Spinal cord (tissue), 10 donors: ENCODE measurements around the gene CRHR2. TPM values are rescaled to one million over a fixed set of nuclear protein-coding genes. Genes with fewer than 3 reads are reported as not detected.

Experiments used
- DNase-seq, 6 donors: peaks; one replicate each; pipeline versions ENCODE4 v3.0.0 to v3.0.0-alpha.2; 2013 to 2015; ENCODE audit warnings: low spot score in 6 of 6, low read depth in 4 of 6
- H3K27ac ChIP-seq: one replicate; pipeline ENCODE4 v1.5.1; 2013; ENCODE audit warnings: low read depth, low read length, control low read depth
- H3K27me3 ChIP-seq: one replicate; pipeline ENCODE4 v1.6.1; 2013; ENCODE audit warnings: low read length; ENCODE audit not compliant: control insufficient read depth, insufficient read depth
- H3K36me3 ChIP-seq: one replicate; pipeline ENCODE4 v1.6.1; 2013; ENCODE audit warnings: low read length; ENCODE audit not compliant: control insufficient read depth, insufficient read depth
- H3K4me1 ChIP-seq: one replicate; pipeline ENCODE4 v1.6.1; 2013; ENCODE audit warnings: low read length; ENCODE audit not compliant: control insufficient read depth, insufficient read depth
- H3K4me3 ChIP-seq: one replicate; pipeline ENCODE4 v1.5.1; 2013; ENCODE audit warnings: low read depth, low read length, control low read depth
- H3K9me3 ChIP-seq: one replicate; pipeline ENCODE4 v1.6.1; 2013; ENCODE audit warnings: low read length; ENCODE audit not compliant: control insufficient read depth, insufficient read depth
- WGBS: methylation state at CpG from one replicate; pipeline ENCODE4 v1.1.5; 2013; ENCODE audit warnings: missing lambda C conversion rate; ENCODE audit not compliant: insufficient coverage; 5-methylcytosine and 5-hydroxymethylcytosine counted together
- polyA plus RNA-seq, 2 donors: library from polyadenylated mRNA; unstranded; fragments of 120-200 nt; gene quantifications; one replicate each; pipeline ENCODE4 v1.2.1, GENCODE V29; 2013; ENCODE audit not compliant: insufficient read length in 2 of 2
- total RNA-seq, 2 donors: library from RNA; depleted of rRNA in 1 of 2; stranded (reverse); fragments of 120-200 nt in 1 of 2; fragments of >200 nt in 1 of 2; gene quantifications; one replicate each; pipeline versions ENCODE4 v1.2.3 to v1.2.4, GENCODE V29; 2013 to 2014
- donor health status: healthy.

Gene CRHR2
- total and polyA plus RNA-seq, 4 donors, result 0.89 to 2.6 (median 2.0) TPM

GRCh38 chr7:30617359-30617758, 64.9 kb downstream of the CRHR2 start:
- no peak overlapping the region for H3K27ac ChIP-seq
- H3K9me3 ChIP-seq, result no peaks in the 10 kb centered on the region
- no peak overlapping the region for H3K4me3 ChIP-seq
- WGBS, result 80% methylated on average over 2 of the region's 2 CpGs
- no peaks in the 10 kb centered on the region for H3K27me3 ChIP-seq
- DNase-seq, result peak in 2 of 6 donors; percentile 14 to 42
- H3K36me3 ChIP-seq, result peaks cover 24% of the 10 kb centered on the region
- no peaks in the 10 kb centered on the region for H3K4me1 ChIP-seq

GRCh38 chr7:30616318-30616717, 65.9 kb downstream of the CRHR2 start:
- H3K27ac ChIP-seq, result no peak overlapping the region
- H3K9me3 ChIP-seq, result no peaks in the 10 kb centered on the region
- no peaks in the 10 kb centered on the region for H3K27me3 ChIP-seq
- no peak overlapping the region for H3K4me3 ChIP-seq
- DNase-seq, result no peak
- 94% methylated on average over 4 of the region's 4 CpGs for WGBS
- H3K4me1 ChIP-seq, result no peaks in the 10 kb centered on the region
- peaks cover 26% of the 10 kb centered on the region for H3K36me3 ChIP-seq

- no peaks in the 10 kb centered on the region for H3K9me3 ChIP-seq
- peaks cover 27% of the 10 kb centered on the region for H3K36me3 ChIP-seq
- H3K27ac ChIP-seq, result no peak overlapping the region
- 100% methylated on average over 3 of the region's 4 CpGs for WGBS
- H3K4me3 ChIP-seq, result no peak overlapping the region
- H3K27me3 ChIP-seq, result no peaks in the 10 kb centered on the region
- H3K4me1 ChIP-seq, result no peaks in the 10 kb centered on the region
- DNase-seq, result no peak
These were observed 68.6 kb downstream of the CRHR2 start for GRCh38 chr7:30613366-30614325.

- no peak overlapping the region for H3K4me3 ChIP-seq
- no peaks in the 10 kb centered on the region for H3K9me3 ChIP-seq
- 100% methylated on average over 3 of the region's 6 CpGs for WGBS
- H3K36me3 ChIP-seq, result peaks cover 24% of the 10 kb centered on the region
- DNase-seq, result no peak
- H3K27me3 ChIP-seq, result no peaks in the 10 kb centered on the region
- no peaks in the 10 kb centered on the region for H3K4me1 ChIP-seq
- no peak overlapping the region for H3K27ac ChIP-seq
These were observed 69.5 kb downstream of the CRHR2 start for GRCh38 chr7:30612658-30613265.

- Histone ChIP-seq H3K27ac (no peak overlapping the region), H3K4me1 (no peaks in the 10 kb centered on the region), H3K27me3 (no peaks in the 10 kb centered on the region), H3K36me3 (peaks cover 9% of the 10 kb centered on the region), H3K4me3 (no peak overlapping the region), H3K9me3 (no peaks in the 10 kb centered on the region)
- no peak for DNase-seq
- 100% methylated on average over 1 of the region's 3 CpGs for WGBS
These were observed 76.4 kb downstream of the CRHR2 start for GRCh38 chr7:30605832-30606231.

GRCh38 chr7:30604901-30605300, 77.4 kb downstream of the CRHR2 start:
- no peak for DNase-seq
- Histone ChIP-seq H3K36me3 (peaks cover 9% of the 10 kb centered on the region), H3K4me3 (no peak overlapping the region), H3K27me3 (no peaks in the 10 kb centered on the region), H3K27ac (no peak overlapping the region), H3K9me3 (no peaks in the 10 kb centered on the region), H3K4me1 (no peaks in the 10 kb centered on the region)
- 80% methylated on average over 1 of the region's 3 CpGs for WGBS

Other genes with a start within 250 kb of the CRHR2 start
- gene NOD1, start 203.7 kb downstream of the CRHR2 start, total RNA-seq, result 1 to 10 TPM; 5.4 to 7.7 TPM
- gene NOD1, start 203.7 kb downstream of the CRHR2 start, polyA plus RNA-seq, result 1 to 10 TPM; 3.4 to 5.1 TPM
- gene GGCT, start 177.6 kb downstream of the CRHR2 start, total RNA-seq, result 10 to 100 TPM; 23.4 to 35.9 TPM
- 10 to 100 TPM; 37.6 to 46.2 TPM for gene GGCT, start 177.6 kb downstream of the CRHR2 start, polyA plus RNA-seq
- 10 to 100 TPM; 58.2 to 79.1 TPM for gene GARS1, start 87.6 kb downstream of the CRHR2 start, total RNA-seq
- gene GARS1, start 87.6 kb downstream of the CRHR2 start, polyA plus RNA-seq, result 100 to 1,000 TPM; 111 to 112 TPM
- gene INMT, start 69.7 kb upstream of the CRHR2 start, total RNA-seq, result 10 to 100 TPM in 1 of 2 donors, 1 to 10 TPM in 1; 5.6 to 11.6 TPM
- under 1 TPM; 0.35 to 0.99 TPM for gene INMT, start 69.7 kb upstream of the CRHR2 start, polyA plus RNA-seq
- 10 to 100 TPM in 1 of 2 donors, 1 to 10 TPM in 1; 7.2 to 13.8 TPM for gene MINDY4, start 89.0 kb upstream of the CRHR2 start, total RNA-seq
- gene MINDY4, start 89.0 kb upstream of the CRHR2 start, polyA plus RNA-seq, result 1 to 10 TPM; 9.1 to 9.2 TPM
- 10 to 100 TPM; 64.4 to 81.2 TPM for gene AQP1, start 229.4 kb upstream of the CRHR2 start, total RNA-seq
- 100 to 1,000 TPM in 1 of 2 donors, 10 to 100 TPM in 1; 98.2 to 120 TPM for gene AQP1, start 229.4 kb upstream of the CRHR2 start, polyA plus RNA-seq